ENCODE results near the gene PTPRT.

The PTPRT gene

DNA sequence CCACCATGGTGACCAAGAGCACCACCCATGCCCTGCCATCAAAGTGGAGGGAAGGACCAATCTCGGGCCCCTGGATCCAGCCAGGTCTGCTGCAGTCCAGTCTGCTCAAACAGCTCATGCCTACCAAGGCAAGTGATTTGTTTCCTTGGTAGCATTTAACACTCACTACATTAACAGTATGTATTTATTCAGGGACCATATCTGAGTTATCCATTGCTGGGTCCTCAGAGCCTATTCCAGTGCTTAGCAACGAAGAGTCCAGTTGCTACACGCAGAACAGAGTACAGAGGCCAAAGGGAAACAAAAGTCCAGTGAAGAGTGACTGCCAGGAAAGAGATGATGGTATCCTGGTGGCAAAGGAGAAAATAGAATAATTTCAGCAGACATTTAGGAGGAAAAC lies 352.2 kb downstream of the PTPRT start:
- H3K27me3 ChIP-seq (ENCODE audit: control insufficient read depth, insufficient read depth, low read length): no peaks in the 10 kb centered on the region
- H3K9ac ChIP-seq (ENCODE audit: low read depth, low read length): no peak overlapping the region

GRCh38 chr20:42836339-42836738 lies 353.4 kb downstream of the PTPRT start:
- H3K9me3 ChIP-seq (ENCODE audit: control insufficient read depth, insufficient read depth, low read length): no peaks in the 10 kb centered on the region
- H3K27me3 ChIP-seq (ENCODE audit: control insufficient read depth, insufficient read depth, low read length): no peaks in the 10 kb centered on the region
- no peak overlapping the region; the same call in 1 of the 2 replicates for H3K9ac ChIP-seq (ENCODE audit: low read depth, low read length)
- no peak overlapping the region for H3K27ac ChIP-seq (ENCODE audit: low read depth, low read length)
- H3K4me1 ChIP-seq (ENCODE audit: control insufficient read depth, insufficient read depth, low read length): peaks cover 18% of the 10 kb centered on the region
- H3K36me3 ChIP-seq (ENCODE audit: control insufficient read depth, insufficient read depth, low read length): no peaks in the 10 kb centered on the region
- H3K4me3 ChIP-seq (ENCODE audit: low read depth, low read length): no peak overlapping the region

More for the DNA sequence above, 352.2 kb downstream of the PTPRT start:
- H3K9me3 ChIP-seq (ENCODE audit: control insufficient read depth, insufficient read depth, low read length): no peaks in the 10 kb centered on the region
- H3K4me1 ChIP-seq (ENCODE audit: control insufficient read depth, insufficient read depth, low read length): peaks cover 18% of the 10 kb centered on the region
- no peak overlapping the region for H3K27ac ChIP-seq (ENCODE audit: low read depth, low read length)
- no peaks in the 10 kb centered on the region for H3K36me3 ChIP-seq (ENCODE audit: control insufficient read depth, insufficient read depth, low read length)
- no peak overlapping the region for H3K4me3 ChIP-seq (ENCODE audit: low read depth, low read length)

- H3K36me3 ChIP-seq (ENCODE audit: control insufficient read depth, insufficient read depth, low read length): no peaks in the 10 kb centered on the region
- no peaks in the 10 kb centered on the region for H3K4me1 ChIP-seq (ENCODE audit: control insufficient read depth, insufficient read depth, low read length)
- no peak overlapping the region for H3K9ac ChIP-seq (ENCODE audit: low read depth, low read length)
- no peaks in the 10 kb centered on the region for H3K9me3 ChIP-seq (ENCODE audit: control insufficient read depth, insufficient read depth, low read length)
- H3K27me3 ChIP-seq (ENCODE audit: control insufficient read depth, insufficient read depth, low read length): no peaks in the 10 kb centered on the region
- H3K27ac ChIP-seq (ENCODE audit: low read depth, low read length): no peak overlapping the region
- H3K4me3 ChIP-seq (ENCODE audit: low read depth, low read length): no peak overlapping the region
Measured at GRCh38 chr20:42807876-42808275, 381.8 kb downstream of the PTPRT start.

DNA sequence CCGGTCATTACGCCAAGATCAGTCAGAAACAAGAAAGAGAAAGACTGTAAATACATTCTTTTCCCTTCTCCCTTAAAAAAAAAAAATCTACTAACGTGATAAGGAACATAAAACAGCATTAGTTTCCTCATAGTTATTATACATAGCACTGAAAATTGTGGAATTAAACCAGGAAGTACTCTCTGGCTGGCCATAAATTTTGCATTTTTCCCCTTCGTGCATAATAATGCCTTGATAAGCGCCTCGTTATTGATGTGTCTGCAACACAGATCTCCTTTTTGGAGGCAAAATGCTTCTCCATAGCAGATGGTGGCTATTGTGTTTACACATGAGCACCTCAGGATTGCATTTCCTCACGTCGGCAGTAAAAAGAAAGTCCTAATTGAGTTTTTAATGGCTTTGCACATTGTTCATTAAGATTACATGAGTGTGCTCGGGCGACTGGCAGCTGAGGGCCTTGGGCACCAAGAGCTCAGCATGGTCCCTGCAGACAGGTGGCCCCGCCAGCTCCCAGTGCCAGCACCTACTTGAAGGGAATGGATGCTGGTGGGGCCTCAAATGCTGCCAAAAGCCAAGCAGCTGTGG lies 394.5 kb downstream of the PTPRT start:
- no peaks in the 10 kb centered on the region for H3K9me3 ChIP-seq (ENCODE audit: control insufficient read depth, insufficient read depth, low read length)
- no peaks in the 10 kb centered on the region for H3K36me3 ChIP-seq (ENCODE audit: control insufficient read depth, insufficient read depth, low read length)
- no peak overlapping the region for H3K27ac ChIP-seq (ENCODE audit: low read depth, low read length)
- H3K9ac ChIP-seq (ENCODE audit: low read depth, low read length): no peak overlapping the region
- H3K4me1 ChIP-seq (ENCODE audit: control insufficient read depth, insufficient read depth, low read length): no peaks in the 10 kb centered on the region
- no peaks in the 10 kb centered on the region for H3K27me3 ChIP-seq (ENCODE audit: control insufficient read depth, insufficient read depth, low read length)
- H3K4me3 ChIP-seq (ENCODE audit: low read depth, low read length): no peak overlapping the region

DNA sequence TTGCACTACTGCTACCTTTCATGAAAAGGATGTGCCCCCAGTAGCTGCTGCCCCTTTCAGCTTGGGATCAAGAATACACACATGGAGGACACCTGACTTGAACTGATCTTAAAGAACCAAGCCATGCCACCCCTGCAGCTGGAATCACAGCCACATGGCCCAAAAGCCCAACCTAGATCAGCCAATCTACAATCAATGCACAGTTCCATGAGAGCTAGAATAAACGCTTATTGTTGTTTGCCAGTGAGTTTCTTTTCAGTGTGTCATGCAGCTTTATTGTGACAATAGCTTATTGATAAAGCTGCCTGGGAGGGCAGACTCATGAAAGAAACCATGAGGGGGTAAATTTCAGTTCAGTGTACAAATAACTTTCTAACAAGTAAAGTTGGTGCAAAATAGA lies 397.7 kb downstream of the PTPRT start:
- Histone ChIP-seq H3K27ac (ENCODE audit: low read depth, low read length) (no peak overlapping the region), H3K36me3 (ENCODE audit: control insufficient read depth, insufficient read depth, low read length) (no peaks in the 10 kb centered on the region), H3K9me3 (ENCODE audit: control insufficient read depth, insufficient read depth, low read length) (no peaks in the 10 kb centered on the region), H3K4me3 (ENCODE audit: low read depth, low read length) (no peak overlapping the region), H3K27me3 (ENCODE audit: control insufficient read depth, insufficient read depth, low read length) (no peaks in the 10 kb centered on the region), H3K4me1 (ENCODE audit: control insufficient read depth, insufficient read depth, low read length) (no peaks in the 10 kb centered on the region), H3K9ac (ENCODE audit: low read depth, low read length) (no peak overlapping the region)

- Histone ChIP-seq H3K27me3 (ENCODE audit: control insufficient read depth, insufficient read depth, low read length) (no peaks in the 10 kb centered on the region), H3K9ac (ENCODE audit: low read depth, low read length) (no peak overlapping the region), H3K36me3 (ENCODE audit: control insufficient read depth, insufficient read depth, low read length) (no peaks in the 10 kb centered on the region), H3K4me1 (ENCODE audit: control insufficient read depth, insufficient read depth, low read length) (no peaks in the 10 kb centered on the region), H3K9me3 (ENCODE audit: control insufficient read depth, insufficient read depth, low read length) (no peaks in the 10 kb centered on the region), H3K27ac (ENCODE audit: low read depth, low read length) (no peak overlapping the region), H3K4me3 (ENCODE audit: low read depth, low read length) (no peak overlapping the region)
Measured at GRCh38 chr20:42790111-42790510, 399.6 kb downstream of the PTPRT start.

DNA sequence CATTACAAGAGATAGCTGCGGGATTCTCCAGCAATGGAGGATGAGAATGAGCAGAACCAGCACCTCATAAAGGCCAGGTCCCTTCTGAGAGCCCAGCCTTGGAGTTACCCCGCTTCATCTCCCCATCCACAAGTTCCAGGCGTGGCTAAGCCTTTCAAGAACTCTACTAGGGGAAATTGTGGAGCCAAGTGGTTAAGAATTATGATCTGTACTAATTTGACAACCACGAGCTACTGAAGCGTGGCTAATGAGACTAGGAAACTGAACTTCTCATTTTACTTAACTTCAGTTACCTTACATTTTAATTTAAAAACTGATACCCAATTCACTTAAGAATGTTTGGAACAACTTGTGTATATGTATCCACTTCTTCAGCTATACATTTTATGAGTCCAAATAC lies 401.0 kb downstream of the PTPRT start:
- Histone ChIP-seq H3K4me1 (ENCODE audit: control insufficient read depth, insufficient read depth, low read length) (no peaks in the 10 kb centered on the region), H3K27me3 (ENCODE audit: control insufficient read depth, insufficient read depth, low read length) (no peaks in the 10 kb centered on the region), H3K9ac (ENCODE audit: low read depth, low read length) (no peak overlapping the region), H3K4me3 (ENCODE audit: low read depth, low read length) (no peak overlapping the region), H3K27ac (ENCODE audit: low read depth, low read length) (no peak overlapping the region), H3K9me3 (ENCODE audit: control insufficient read depth, insufficient read depth, low read length) (no peaks in the 10 kb centered on the region), H3K36me3 (ENCODE audit: control insufficient read depth, insufficient read depth, low read length) (no peaks in the 10 kb centered on the region)

GRCh38 chr20:42785041-42785440 lies 404.7 kb downstream of the PTPRT start:
- Histone ChIP-seq H3K27ac (ENCODE audit: low read depth, low read length) (no peak overlapping the region), H3K4me1 (ENCODE audit: control insufficient read depth, insufficient read depth, low read length) (no peaks in the 10 kb centered on the region), H3K9ac (ENCODE audit: low read depth, low read length) (no peak overlapping the region), H3K9me3 (ENCODE audit: control insufficient read depth, insufficient read depth, low read length) (no peaks in the 10 kb centered on the region), H3K36me3 (ENCODE audit: control insufficient read depth, insufficient read depth, low read length) (no peaks in the 10 kb centered on the region), H3K4me3 (ENCODE audit: low read depth, low read length) (no peak overlapping the region), H3K27me3 (ENCODE audit: control insufficient read depth, insufficient read depth, low read length) (no peaks in the 10 kb centered on the region)

GRCh38 chr20:42779216-42779615 lies 410.5 kb downstream of the PTPRT start:
- no peak overlapping the region for H3K4me3 ChIP-seq (ENCODE audit: low read depth, low read length)
- H3K9me3 ChIP-seq (ENCODE audit: control insufficient read depth, insufficient read depth, low read length): no peaks in the 10 kb centered on the region
- no peaks in the 10 kb centered on the region for H3K27me3 ChIP-seq (ENCODE audit: control insufficient read depth, insufficient read depth, low read length)
- H3K36me3 ChIP-seq (ENCODE audit: control insufficient read depth, insufficient read depth, low read length): no peaks in the 10 kb centered on the region
- no peak overlapping the region for H3K9ac ChIP-seq (ENCODE audit: low read depth, low read length)
- no peak overlapping the region for H3K27ac ChIP-seq (ENCODE audit: low read depth, low read length)
- no peaks in the 10 kb centered on the region for H3K4me1 ChIP-seq (ENCODE audit: control insufficient read depth, insufficient read depth, low read length)

DNA sequence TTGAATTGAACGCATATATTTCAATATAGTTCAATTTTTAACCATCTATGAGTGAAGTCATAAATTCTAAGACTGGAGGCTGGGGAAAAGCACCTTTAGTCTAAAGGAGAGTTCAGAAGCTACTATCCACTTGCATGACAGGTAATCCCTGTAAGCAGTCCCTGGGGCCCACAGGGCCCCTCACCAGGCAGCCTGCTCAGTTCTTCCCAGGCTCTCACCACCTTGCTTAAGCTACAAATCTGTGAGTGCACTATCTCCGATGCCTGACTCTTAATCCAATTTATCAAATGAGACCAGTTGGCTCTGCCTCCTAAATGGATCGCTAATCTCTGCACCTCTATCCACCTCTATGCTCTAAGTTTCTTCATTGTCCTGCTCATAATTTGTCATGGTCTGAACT lies 413.8 kb downstream of the PTPRT start:
- H3K9me3 ChIP-seq (ENCODE audit: control insufficient read depth, insufficient read depth, low read length): no peaks in the 10 kb centered on the region

GRCh38 chr20:42775037-42775436 lies 414.7 kb downstream of the PTPRT start:
- no peaks in the 10 kb centered on the region for H3K4me1 ChIP-seq (ENCODE audit: control insufficient read depth, insufficient read depth, low read length)
- H3K27ac ChIP-seq (ENCODE audit: low read depth, low read length): no peak overlapping the region
- no peaks in the 10 kb centered on the region for H3K27me3 ChIP-seq (ENCODE audit: control insufficient read depth, insufficient read depth, low read length)
- H3K9ac ChIP-seq (ENCODE audit: low read depth, low read length): no peak overlapping the region
- no peak overlapping the region for H3K4me3 ChIP-seq (ENCODE audit: low read depth, low read length)
- no peaks in the 10 kb centered on the region for H3K9me3 ChIP-seq (ENCODE audit: control insufficient read depth, insufficient read depth, low read length)
- no peaks in the 10 kb centered on the region for H3K36me3 ChIP-seq (ENCODE audit: control insufficient read depth, insufficient read depth, low read length)

More for the DNA sequence above, 413.8 kb downstream of the PTPRT start:
- no peaks in the 10 kb centered on the region for H3K27me3 ChIP-seq (ENCODE audit: control insufficient read depth, insufficient read depth, low read length)
- no peaks in the 10 kb centered on the region for H3K36me3 ChIP-seq (ENCODE audit: control insufficient read depth, insufficient read depth, low read length)
- no peak overlapping the region for H3K9ac ChIP-seq (ENCODE audit: low read depth, low read length)
- H3K27ac ChIP-seq (ENCODE audit: low read depth, low read length): no peak overlapping the region
- H3K4me3 ChIP-seq (ENCODE audit: low read depth, low read length): no peak overlapping the region
- H3K4me1 ChIP-seq (ENCODE audit: control insufficient read depth, insufficient read depth, low read length): no peaks in the 10 kb centered on the region

DNA sequence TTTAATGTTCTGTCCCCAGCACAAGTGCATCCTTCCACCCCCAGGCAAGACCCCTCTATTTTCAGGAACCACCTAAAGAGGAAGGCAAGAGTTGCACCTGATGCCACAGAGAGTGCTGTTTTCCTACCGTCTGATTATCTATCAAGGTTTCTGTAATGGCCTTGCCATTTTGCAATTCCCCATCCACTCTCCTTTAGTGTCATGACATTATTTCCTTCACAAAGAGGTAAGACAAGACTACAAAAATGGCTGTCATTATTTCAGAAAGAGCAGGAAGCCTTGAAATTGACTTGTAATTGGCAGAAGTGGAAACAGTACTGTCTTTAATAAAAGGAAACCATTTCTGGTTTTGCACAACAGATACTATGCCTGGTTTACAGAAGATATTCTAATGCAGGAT lies 426.7 kb downstream of the PTPRT start:
- Histone ChIP-seq H3K27me3 (ENCODE audit: control insufficient read depth, insufficient read depth, low read length) (no peaks in the 10 kb centered on the region), H3K9ac (ENCODE audit: low read depth, low read length) (no peak overlapping the region), H3K4me3 (ENCODE audit: low read depth, low read length) (no peak overlapping the region), H3K9me3 (ENCODE audit: control insufficient read depth, insufficient read depth, low read length) (no peaks in the 10 kb centered on the region), H3K27ac (ENCODE audit: low read depth, low read length) (no peak overlapping the region), H3K36me3 (ENCODE audit: control insufficient read depth, insufficient read depth, low read length) (no peaks in the 10 kb centered on the region), H3K4me1 (ENCODE audit: control insufficient read depth, insufficient read depth, low read length) (no peaks in the 10 kb centered on the region)

All from HUES48 (cell line).